ENCODE results near the gene TMEM81. TPM values are rescaled to one million over a fixed set of nuclear protein-coding genes. Genes with fewer than 3 reads are reported as not detected.

TMEM81 gene
- total and polyA plus RNA-seq, 2 experiments from 2014 or later = 3.6 to 4.5 TPM

DNA sequence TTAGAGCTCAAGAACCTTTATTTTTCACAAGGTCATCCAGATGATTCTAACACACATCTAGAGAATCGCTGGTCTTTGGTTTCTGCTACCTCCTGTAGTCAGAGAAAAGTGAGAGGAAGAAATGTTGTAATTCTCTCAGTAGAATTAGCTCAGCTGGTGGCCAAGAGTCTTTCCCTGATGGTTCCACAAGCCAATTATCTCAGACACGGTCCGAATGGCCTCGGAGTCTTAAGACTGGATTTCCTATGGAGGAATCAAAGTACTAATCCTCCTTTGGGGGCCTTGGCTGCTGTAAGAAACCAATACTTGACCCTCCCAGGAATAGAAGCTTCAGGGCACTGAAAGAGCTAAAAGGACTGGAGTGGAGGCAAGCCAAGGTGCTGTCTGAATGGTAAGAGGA, 1.8 kb downstream of the TMEM81 start:
- H3K79me2 ChIP-seq (replicated peaks; ENCODE audit: insufficient read depth) = no peaks in the 10 kb centered on the region
- H3K27me3 ChIP-seq (ENCODE audit: insufficient read depth) = no peaks in the 10 kb centered on the region
- H3K4me2 ChIP-seq = no peak overlapping the region
- H4K20me1 ChIP-seq (replicated peaks; ENCODE audit: insufficient read depth) = no peaks in the 10 kb centered on the region
- Mint-ChIP-seq H3K27me3 (ENCODE audit: insufficient read depth, low read depth, poor library complexity) (no peaks in the 10 kb centered on the region), H3K9me3 (no peaks in the 10 kb centered on the region), H3K4me3 (no peak overlapping the region), H3K4me1 (no peaks in the 10 kb centered on the region), H3K27ac (no peak overlapping the region), H3K36me3 (ENCODE audit: low read depth) (peaks cover 27% of the 10 kb centered on the region)
- no peak overlapping the region for H3K27ac ChIP-seq (ENCODE audit: low read depth)
- no peaks in the 10 kb centered on the region for H3F3A ChIP-seq (replicated peaks; ENCODE audit: low read depth)
- no peak overlapping the region for H2AFZ ChIP-seq
- H3K9me2 ChIP-seq (ENCODE audit: insufficient read depth) = no peaks in the 10 kb centered on the region
- H3K36me3 ChIP-seq (ENCODE audit: insufficient read depth) = no peaks in the 10 kb centered on the region; the same call in 1 of the 2 replicates
- DNase-seq (ENCODE audit: low spot score) (no peak), ATAC-seq (no peak)
- TF ChIP-seq EZH2phosphoT487 (IDR thresholded peaks at IDR 0.05; ENCODE audit: unreplicated experiment) = no peak
- TF ChIP-seq EZH2 (IDR thresholded peaks at IDR 0.05; ENCODE audit: low read depth, unreplicated experiment) = no peak
- no peak for TF ChIP-seq JUNB (IDR thresholded peaks at IDR 0.05; ENCODE audit: unreplicated experiment)
- no peak for TF ChIP-seq NANOG (IDR thresholded peaks at IDR 0.05; ENCODE audit: borderline replicate concordance)
- no peak for TF ChIP-seq ZNF114 (CRISPR knock-in tag; IDR thresholded peaks at IDR 0.05)
- TF ChIP-seq, protein P1, sequence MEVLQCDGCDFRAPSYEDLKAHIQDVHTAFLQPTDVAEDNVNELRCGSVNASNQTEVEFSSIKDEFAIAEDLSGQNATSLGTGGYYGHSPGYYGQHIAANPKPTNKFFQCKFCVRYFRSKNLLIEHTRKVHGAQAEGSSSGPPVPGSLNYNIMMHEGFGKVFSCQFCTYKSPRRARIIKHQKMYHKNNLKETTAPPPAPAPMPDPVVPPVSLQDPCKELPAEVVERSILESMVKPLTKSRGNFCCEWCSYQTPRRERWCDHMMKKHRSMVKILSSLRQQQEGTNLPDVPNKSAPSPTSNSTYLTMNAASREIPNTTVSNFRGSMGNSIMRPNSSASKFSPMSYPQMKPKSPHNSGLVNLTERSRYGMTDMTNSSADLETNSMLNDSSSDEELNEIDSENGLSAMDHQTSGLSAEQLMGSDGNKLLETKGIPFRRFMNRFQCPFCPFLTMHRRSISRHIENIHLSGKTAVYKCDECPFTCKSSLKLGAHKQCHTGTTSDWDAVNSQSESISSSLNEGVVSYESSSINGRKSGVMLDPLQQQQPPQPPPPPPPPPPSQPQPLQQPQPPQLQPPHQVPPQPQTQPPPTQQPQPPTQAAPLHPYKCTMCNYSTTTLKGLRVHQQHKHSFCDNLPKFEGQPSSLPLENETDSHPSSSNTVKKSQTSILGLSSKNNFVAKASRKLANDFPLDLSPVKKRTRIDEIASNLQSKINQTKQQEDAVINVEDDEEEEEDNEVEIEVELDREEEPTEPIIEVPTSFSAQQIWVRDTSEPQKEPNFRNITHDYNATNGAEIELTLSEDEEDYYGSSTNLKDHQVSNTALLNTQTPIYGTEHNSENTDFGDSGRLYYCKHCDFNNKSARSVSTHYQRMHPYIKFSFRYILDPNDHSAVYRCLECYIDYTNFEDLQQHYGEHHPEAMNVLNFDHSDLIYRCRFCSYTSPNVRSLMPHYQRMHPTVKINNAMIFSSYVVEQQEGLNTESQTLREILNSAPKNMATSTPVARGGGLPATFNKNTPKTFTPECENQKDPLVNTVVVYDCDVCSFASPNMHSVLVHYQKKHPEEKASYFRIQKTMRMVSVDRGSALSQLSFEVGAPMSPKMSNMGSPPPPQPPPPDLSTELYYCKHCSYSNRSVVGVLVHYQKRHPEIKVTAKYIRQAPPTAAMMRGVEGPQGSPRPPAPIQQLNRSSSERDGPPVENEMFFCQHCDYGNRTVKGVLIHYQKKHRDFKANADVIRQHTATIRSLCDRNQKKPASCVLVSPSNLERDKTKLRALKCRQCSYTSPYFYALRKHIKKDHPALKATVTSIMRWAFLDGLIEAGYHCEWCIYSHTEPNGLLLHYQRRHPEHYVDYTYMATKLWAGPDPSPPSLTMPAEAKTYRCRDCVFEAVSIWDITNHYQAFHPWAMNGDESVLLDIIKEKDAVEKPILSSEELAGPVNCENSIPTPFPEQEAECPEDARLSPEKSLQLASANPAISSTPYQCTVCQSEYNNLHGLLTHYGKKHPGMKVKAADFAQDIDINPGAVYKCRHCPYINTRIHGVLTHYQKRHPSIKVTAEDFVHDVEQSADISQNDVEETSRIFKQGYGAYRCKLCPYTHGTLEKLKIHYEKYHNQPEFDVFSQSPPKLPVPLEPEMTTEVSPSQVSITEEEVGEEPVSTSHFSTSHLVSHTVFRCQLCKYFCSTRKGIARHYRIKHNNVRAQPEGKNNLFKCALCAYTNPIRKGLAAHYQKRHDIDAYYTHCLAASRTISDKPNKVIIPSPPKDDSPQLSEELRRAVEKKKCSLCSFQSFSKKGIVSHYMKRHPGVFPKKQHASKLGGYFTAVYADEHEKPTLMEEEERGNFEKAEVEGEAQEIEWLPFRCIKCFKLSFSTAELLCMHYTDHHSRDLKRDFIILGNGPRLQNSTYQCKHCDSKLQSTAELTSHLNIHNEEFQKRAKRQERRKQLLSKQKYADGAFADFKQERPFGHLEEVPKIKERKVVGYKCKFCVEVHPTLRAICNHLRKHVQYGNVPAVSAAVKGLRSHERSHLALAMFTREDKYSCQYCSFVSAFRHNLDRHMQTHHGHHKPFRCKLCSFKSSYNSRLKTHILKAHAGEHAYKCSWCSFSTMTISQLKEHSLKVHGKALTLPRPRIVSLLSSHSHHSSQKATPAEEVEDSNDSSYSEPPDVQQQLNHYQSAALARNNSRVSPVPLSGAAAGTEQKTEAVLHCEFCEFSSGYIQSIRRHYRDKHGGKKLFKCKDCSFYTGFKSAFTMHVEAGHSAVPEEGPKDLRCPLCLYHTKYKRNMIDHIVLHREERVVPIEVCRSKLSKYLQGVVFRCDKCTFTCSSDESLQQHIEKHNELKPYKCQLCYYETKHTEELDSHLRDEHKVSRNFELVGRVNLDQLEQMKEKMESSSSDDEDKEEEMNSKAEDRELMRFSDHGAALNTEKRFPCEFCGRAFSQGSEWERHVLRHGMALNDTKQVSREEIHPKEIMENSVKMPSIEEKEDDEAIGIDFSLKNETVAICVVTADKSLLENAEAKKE (CRISPR knock-in tag; IDR thresholded peaks at IDR 0.05) = no peak
- TF ChIP-seq STAT1 (IDR thresholded peaks at IDR 0.05; ENCODE audit: unreplicated experiment) = no peak
- H3K4me1 ChIP-seq (ENCODE audit: insufficient read depth) = no peaks in the 10 kb centered on the region
- H3K4me3 ChIP-seq = no peak overlapping the region

DNA sequence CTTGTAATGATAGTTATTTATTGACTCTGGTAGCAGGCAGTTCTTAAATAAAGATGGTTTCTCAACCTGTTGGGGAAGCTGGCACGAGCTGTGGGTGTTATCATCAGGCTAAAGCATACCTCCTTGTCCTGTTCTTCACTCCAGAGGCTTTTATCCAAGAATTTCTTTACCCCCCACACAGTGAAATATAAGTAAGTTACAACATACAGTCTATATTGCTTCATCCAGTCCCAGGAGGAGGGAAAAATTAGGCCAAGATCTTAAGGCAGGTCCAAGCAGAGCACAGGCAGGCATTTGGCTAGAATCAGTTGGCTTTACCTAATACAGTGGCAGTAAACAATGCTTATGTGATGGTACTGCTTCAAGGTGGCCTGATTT, 6.3 kb downstream of the TMEM81 start:
- Histone ChIP-seq H3K9me2 (ENCODE audit: insufficient read depth) (no peaks in the 10 kb centered on the region), H3K36me3 (ENCODE audit: insufficient read depth) (no peaks in the 10 kb centered on the region), H3F3A (replicated peaks; ENCODE audit: low read depth) (no peaks in the 10 kb centered on the region), H4K20me1 (replicated peaks; ENCODE audit: insufficient read depth) (no peaks in the 10 kb centered on the region), H3K4me3 (no peak overlapping the region), H3K4me2 (no peak overlapping the region), H2AFZ (no peak overlapping the region), H3K79me2 (replicated peaks; ENCODE audit: insufficient read depth) (no peaks in the 10 kb centered on the region), H3K27ac (ENCODE audit: low read depth) (no peak overlapping the region), H3K27me3 (ENCODE audit: insufficient read depth) (no peaks in the 10 kb centered on the region), H3K4me1 (ENCODE audit: insufficient read depth) (no peaks in the 10 kb centered on the region)
- H3K4me3 Mint-ChIP-seq = no peak overlapping the region
- no peaks in the 10 kb centered on the region for H3K36me3 Mint-ChIP-seq (ENCODE audit: low read depth)
- H3K4me1 Mint-ChIP-seq = no peaks in the 10 kb centered on the region
- H3K9me3 Mint-ChIP-seq = no peaks in the 10 kb centered on the region
- ATAC-seq (no peak), DNase-seq (ENCODE audit: low spot score) (no peak)
- H3K27me3 Mint-ChIP-seq (ENCODE audit: insufficient read depth, low read depth, poor library complexity) = peaks cover 5% of the 10 kb centered on the region
- no peak overlapping the region for H3K27ac Mint-ChIP-seq
- TF ChIP-seq ETS1 (IDR thresholded peaks at IDR 0.05) (no peak), STAT1 (IDR thresholded peaks at IDR 0.05; ENCODE audit: unreplicated experiment) (no peak), CREB1 (CRISPR knock-in tag; IDR thresholded peaks at IDR 0.05; ENCODE audit: low read depth) (no peak), REST (IDR thresholded peaks at IDR 0.05; ENCODE audit: unreplicated experiment) (no peak)
